Activated T-helper 1 cell treated with anti-CD3 and anti-CD28 coated beads, Interleukin-2, amount 50 U/mL, for 16 hours (primary cell): ENCODE measurements around the gene SELENON.

Experiments
- DNase-seq, 2 donors: peaks; one replicate each; pipeline ENCODE4 v3.0.0-alpha.2; 2020; ENCODE audit warnings: low read depth in 1 of 2, low spot score in 1 of 2

The SELENON gene

DNA sequence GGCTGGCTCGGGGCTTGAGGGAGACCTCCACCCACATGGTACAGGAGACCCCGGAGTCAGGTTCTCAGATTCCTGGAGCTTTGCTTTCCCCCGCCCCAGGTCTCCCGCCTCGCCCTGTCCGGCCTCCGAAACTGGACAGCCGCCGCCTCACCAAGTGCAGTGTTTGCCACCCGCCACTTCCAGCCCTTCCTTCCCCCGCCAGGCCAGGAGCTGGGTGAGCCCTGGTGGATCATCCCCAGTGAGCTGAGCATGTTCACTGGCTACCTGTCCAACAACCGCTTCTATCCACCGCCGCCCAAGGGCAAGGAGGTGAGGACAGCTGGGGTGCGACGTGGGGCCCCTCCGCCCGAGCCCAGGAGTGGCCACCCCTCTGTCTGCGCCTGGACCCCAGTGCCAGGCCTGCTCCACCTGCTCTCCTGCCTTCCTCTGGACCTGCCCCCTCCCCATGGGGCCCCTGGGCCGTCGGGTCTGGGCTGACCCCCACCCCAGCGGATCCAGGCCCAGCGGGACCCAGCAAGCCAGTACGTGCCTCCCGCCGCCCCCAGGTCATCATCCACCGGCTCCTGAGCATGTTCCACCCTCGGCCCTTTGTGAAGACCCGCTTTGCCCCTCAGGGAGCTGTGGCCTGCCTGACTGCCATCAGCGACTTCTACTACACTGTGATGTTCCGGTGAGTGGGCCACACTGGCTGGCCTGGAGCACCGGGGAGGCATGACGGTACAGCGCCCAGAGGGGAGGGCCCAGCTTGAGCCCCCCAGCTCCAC, 8.7 kb downstream of the SELENON start:
- no peak for DNase-seq

DNA sequence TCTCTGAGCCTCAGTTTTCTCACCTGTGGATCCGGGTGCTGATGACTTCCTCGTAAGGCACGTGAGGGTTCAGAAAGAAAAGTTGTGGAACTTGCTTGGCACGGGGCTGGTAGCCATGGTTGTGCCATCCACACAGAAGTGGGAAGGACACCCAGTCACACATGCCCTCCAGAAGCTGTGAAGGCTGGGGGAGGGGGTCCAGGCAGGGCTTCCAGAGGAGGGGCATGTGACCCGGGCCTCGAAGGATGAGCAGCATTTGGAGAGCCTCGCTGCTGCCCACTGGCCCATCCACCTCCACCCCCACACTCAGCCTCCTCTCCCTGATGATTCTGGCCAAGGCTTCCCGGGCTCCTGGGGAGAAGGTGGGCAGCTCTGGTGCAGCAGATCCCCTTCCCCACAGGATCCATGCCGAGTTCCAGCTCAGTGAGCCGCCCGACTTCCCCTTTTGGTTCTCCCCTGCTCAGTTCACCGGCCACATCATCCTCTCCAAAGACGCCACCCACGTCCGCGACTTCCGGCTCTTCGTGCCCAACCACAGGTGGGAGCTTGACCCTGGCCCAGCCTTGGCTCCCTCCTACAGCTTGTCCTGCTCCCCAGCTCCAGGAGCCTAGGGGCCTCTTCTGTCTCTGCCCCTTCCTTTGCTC, 9.4 kb downstream of the SELENON start:
- no peak for DNase-seq

DNA sequence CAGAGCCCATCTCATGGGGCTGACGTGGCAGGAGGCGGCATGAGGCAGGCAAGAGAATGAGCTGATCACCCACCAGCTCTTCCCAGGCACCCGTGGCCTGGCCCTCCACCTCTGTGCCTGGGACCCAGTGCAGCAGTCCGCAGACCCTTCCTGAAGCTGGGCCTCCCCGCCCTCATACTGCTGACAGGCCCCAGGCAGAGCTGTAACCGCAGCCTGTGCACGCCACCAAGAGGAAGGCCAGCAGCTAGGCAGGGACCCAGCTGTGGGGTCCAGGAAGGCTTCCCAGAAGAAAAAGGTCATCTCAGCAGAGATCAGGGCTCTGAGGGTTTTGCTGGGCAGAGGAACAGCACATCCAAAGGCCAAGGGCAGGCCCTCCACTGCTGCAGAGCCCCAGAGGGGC, 9.9 kb downstream of the SELENON start:
- DNase-seq: no peak

DNA sequence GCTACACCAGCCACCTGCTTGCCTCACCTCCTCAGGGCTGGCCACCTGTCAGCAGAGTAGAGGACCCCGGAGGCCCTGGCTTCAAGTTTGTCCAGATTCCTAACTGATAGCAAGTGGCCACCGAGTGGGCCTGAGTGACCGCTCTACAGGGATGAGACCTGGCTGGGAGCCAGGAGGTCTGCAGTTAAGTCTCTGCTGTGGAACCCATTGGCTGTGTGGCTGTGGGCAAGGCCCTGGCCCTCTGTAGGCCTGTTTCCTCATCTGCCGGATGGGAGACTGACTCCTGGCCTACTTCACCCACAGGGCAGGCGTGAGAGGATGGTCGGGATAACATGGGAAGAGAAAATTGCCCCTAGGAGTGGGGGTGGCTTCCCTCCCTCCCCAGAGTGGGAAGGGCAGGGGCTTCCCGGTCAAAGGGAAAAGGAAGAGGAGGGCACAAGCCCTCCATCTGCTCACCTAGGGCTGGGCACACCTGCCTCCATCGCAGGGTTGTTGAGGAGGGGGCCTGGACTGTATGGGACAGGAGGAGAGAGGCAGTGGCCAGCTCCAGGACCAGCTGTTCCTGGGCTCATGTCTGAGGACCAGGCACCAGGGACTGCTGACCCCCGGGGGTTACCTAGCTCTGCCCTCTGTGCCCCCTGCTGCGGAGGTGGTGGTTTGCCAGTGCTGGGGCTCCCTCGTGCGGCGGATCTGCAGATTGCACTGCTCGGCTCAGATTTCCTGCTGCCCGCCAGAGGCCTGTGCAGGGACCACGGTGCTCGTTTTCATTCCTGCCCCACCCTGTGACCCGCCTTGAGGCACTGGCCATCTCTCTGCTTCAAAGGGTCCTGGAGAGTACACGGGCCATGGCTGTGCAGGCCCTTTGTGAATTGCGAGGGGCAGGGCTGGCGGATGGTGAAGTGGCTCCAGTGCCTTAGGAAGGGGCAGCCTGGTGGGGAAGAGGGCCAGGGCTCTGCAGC, 10.6 kb downstream of the SELENON start:
- peak; percentile 65 to 75 for DNase-seq

DNA sequence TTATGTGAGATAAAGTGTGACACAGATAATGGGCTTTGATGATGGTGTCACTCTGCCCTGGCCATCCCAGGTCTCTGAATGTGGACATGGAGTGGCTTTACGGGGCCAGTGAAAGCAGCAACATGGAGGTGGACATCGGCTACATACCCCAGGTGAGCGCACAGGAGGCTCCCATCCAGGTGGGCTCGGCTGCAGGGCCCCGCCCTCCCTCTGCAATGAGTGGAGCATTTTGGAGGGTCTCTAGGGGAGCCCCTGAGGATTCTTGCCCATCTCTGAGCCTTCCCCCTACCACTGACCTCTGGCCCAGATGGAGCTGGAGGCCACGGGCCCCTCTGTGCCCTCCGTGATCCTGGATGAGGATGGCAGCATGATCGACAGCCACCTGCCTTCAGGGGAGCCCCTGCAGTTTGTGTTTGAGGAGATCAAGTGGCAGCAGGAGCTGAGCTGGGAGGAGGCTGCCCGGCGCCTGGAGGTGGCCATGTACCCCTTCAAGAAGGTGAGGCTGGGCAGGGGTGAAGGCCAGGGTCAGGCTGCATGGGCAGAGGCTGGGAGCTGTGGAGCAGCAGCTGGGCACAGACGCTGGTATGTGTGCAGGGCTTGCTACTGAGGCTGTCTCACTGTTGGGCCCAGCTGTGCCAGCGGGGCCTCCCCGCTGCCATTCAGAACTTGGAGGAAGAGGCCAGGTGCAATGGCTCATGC, 11.5 kb downstream of the SELENON start:
- DNase-seq: no peak

DNA sequence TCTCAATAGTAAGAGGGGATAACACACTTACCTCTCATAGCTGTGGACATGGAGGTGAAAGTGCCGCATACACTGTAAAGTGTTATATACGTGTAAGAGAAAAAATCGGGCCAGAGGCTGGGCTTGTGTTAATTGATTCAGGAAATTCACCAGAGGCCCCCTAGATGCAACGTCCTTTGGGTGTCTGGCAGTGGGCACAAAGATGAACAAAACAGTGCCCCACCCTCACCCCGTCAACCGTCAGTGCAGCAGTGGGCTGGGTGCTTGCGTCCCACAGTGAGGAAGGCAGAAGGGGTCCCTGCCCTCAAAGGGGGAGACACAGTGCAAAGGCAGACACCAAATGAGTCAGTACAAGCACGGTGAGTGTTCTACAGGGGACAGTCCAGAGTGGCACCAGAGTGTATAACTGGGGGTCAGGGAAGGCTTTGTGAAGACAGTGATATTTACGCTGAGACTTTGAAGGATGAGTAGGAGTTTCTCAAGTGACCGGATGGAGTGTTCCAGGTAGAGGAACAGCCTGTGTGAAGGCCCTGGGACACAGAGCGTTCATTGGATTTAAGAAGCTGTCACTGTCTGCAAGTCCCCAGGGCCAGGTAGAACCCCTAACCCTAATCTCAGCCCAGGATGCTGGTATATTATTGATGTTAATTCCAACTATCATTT, 13.2 kb downstream of the SELENON start:
- no peak for DNase-seq

DNA sequence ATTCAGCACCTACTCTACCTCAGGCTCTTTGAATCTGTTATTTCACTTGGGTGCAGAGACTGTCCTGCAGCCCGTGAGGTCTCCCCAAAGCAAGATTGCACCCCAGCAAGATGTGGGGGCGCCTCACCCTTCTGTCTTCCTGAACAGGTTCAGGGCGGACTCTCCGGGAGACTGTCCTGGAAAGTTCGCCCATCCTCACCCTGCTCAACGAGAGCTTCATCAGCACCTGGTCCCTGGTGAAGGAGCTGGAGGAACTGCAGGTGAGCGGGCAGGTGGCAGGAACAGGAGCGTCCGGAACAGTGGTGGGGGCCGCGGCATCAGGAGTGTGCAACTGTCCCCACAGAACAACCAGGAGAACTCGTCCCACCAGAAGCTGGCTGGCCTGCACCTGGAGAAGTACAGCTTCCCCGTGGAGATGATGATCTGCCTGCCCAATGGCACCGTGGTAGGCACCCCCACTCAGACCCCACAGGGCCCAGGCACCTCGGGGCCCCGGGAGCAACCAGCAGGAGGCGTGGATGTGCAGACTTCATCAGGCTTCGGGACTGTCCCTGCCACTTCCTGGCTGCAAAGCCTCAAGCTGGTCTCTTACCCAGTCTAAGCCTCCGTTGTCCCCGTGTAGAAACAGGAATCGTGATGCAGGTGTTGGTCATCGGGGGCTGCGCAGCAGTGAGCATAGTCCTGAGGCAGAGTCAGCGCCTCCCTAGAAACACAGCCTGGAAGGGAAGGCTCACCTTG, 13.9 kb downstream of the SELENON start:
- DNase-seq: no peak

DNA sequence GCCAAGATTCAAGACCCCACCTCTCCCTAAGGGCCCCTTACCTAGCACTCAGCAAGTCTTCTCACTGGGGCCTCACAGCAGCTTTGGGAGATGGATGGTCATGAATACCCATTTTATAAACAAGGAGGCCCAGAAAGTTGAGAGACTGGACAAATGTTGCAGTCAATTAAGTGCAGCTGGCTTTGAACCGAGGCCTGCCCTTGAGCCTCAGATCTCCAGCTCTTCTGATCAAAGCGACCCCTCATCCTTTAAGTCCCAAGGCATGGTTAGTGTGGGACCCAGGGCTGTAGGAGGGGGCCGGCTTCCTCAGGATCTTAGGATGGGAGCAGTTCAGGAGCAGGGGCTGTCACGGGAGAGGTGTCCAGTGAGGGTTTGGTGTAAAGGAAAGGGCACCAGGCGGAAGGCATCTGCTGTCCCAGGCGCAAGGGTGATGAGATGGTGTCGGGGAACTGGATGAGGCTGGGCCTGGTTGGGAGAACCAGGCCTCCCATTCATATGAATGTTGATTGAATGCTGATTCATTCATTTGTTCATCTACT, 14.6 kb downstream of the SELENON start:
- DNase-seq: no peak

DNA sequence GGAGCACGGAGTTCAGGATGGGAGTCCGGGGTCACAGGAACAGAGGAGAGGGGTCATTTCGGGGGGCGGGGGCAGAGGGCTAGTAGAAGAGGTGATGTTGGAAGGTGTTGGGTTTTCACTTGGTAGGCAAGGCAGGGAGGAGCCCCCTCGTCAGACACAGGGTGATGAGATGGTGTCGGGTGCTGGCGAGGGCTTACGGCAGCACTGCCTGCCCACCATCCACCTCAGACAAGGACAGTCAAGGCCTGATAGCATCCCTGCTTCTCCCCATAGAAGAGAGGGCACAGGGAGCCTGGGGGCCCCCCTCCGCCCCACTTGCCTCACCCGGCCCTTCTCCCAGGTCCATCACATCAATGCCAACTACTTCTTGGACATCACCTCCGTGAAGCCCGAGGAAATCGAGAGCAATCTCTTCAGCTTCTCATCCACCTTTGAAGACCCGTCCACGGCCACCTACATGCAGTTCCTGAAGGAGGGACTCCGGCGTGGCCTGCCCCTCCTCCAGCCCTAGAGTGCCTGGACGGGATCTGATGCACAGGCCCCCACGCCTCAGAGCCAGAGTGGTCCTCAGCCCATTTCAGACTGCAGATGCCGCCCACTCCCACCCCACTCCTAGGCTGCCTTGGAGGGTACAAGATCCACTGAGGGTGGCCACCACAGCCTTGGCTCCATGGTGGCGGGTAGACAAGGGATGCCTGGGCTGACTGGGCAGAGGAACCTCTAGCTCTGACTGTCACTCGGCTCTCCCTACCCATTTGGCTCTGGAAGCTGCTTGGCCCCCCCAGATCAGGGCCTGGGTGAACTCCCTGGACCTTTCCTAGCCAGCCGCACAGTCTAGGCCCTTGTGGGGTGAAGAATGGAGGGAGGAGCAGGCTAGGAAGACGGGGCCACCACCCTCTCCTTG, 15.5 kb downstream of the SELENON start:
- DNase-seq: no peak

DNA sequence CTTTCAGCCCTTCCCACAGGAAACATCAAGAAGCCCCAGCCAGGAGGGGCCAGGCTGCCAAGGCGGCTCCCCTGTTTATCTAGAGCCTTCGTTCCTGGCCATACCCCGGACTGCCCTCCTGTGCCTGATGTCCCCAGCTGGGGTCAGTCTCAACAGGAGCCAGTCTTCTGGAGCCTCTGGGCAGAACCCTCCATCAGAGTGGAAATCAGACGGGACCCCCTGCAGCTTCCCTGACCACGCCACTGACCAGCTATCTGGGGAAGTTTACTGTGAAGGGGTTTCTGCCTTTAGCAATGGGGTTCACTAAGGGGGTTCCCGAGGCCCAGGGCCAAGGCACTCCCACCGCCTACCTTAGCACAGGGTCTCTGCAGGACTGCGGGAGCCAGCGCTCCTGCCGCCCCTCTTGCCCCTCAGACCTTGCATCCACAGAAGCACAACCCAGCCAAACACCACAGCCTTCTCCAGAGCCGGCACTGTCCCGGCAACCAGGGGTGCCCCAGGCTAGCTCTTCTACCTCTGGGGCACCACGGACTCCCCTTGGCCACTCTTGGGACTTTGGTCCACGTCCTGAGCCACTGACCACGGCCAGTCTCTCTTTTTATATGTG, 16.2 kb downstream of the SELENON start:
- no peak for DNase-seq

DNA sequence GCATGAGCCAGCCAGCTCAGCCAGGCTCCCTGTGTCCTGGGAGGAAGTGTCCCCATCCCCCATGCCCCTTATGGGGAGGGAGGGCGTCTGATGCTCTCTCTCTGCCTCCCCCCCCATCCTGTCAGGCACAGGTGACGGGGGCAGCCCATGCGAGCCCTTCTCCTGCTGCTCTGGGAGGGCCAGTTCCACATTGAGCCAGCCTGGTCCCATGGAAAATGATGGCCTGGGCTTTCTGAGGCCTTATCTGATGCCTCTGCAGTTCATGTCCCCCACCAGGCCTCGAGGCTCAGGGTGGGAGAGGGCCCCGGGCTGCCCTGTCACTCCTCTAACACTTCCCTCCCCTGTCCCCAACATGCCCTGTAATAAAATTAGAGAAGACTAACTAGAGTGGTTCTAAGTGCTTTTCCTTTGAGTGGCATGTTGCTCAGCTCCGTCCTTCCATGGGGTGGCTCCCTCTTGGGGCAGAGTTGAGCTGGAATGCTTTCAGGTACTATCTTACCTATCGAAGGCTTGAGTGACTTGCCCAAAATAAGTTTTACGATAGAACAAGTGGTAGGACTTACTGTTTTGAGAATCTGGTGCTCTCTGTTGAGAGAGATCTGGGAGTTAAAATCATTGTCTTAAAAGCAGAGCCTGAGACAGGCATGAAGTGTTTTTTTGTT, 18.0 kb downstream of the SELENON start:
- no peak for DNase-seq

DNA sequence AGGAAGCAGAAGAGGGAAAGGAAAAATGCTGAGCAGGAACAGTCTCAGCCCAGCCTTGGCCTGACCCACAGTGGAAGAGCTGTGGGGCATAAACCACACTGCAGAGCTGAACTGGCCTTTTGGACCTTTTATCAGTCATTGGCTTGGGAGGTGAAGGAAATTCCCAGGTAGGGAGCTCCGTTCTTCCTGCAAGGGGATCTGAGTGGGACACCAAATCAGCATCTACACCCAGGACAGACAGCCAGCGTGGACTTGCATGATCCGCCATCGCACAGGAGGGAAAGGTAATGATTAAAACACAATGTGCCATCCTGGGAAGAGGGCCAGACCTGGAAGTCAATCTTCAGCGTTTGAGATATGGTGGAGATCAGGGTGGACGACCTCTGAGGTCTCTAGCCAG, 18.6 kb downstream of the SELENON start:
- DNase-seq: no peak

DNA sequence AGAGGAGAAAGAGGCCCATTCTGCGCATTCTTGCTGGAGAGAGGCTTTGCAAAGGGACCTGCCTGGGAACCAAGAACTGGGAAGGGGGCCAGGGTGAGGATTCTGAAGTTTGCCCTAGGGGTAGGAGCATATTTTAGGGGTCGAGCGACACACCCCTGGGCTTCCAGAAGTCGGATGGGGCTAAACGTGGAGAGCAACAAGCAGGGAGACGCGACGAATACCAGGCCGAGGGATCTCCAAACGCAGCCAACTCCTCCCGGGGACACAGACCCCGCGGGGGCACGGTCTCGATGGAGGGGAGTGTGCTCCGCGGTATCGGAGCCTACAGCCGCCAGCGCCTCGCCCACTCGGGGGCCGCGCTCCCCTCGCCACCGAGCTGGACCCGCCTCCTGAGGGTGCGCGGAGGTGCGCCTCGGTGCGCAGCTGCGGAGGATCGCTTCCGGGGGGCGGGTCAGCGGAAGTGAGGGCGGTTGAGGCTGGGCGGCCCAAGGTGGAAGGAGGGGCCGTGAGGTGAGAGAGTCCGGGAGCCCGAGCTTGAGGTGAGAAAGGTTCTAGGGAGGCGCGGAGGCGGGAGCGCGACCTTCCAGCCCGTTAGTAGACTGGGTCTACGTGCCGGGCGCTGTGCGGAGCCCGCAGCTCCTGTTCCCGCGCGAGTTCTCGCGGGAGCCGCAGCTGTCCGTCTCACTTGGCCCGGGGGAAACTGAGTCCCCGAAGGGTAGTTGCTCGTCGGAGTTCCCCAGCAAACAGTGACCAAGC, 19.7 kb downstream of the SELENON start, which contains the start of gene MTFR1L:
Gene MTFR1L, plus strand, starts transcription at position 464 of the 756 bp plus-strand sequence. CDS start 3,151 bp downstream, outside the sequence.
- DNase-seq: peak; percentile 90

DNA sequence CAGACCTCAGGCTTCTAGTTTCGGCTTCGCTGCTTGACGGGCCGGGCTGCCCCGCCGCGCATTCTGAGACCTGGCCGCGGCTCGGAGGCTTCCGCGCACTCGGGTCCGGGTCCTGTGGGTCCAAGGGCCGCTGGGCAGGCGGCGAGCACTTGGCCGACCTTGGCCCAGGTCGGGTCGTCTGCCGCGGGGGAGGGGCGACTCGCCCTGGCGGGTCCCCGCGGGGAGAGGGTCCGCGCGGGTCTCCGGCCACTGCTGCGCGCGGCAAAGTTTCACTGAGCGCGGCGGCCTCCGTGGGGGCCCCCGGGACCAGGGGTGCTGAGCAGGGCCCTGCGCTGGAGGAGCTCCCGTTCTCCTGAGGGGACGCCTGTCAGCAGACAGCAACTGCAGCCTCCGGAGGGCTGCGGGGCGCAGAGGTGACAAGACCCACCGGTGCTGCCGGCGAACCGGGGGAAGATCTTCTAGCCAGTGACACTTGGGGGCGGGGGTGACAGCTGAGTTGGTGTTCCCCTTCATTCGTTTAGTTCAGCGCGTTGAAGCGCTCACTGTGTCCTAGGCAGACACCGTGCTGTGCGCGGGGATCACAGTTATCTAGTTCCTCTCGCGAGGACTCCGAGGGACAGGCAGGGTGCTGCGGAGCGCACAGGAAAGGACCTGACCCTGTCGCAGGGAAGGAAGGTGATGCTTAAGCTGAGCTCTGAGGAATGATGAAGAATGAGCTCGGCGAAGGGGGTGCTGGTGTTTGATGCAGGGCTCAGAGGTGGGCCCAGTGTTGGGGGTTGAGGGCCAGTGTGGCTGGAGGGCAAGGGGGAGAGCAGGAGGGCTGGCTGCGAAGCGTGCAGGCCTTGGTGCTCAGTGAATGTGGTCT, 20.5 kb downstream of the SELENON start:
- DNase-seq: peak; percentile 41 to 51

DNA sequence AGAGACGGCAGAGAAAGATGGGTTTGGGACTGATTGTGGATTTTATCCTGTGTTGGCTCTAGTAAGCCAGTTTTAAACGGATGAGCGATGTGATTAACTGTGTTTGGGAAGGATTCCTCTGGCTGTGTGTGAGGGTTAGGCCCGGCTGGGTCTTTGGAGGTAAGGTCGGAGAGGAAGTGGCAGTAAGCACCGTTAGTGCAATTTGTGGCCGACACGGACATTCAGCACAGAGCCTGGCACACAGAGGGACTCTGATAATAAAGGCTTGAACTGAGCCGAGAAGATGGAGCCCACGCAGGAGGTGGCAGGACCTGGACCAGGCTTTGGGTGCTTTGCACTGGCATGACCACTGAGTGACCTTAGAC, 21.1 kb downstream of the SELENON start:
- DNase-seq: no peak

DNA sequence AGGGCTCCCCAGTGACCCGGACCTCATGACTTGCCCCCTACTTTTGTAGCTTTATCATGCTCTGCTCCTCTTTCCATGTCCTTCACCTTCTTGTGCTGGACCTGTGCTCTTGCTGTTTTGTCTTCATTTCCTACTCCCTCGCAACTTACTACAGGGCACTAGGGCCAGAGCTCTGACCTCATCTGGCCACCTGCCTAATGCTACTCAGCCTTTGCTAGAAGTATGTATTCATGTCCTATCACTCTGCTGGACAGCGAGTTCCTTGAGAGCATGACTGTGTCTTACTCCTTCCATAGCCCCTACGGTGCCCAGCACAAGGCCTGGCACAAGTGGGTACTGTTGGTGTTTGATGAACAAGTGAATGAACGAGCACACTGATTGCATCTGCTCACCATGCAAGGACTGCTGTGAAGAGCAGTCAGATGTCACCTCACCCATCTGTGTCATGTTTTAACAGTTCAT, 21.7 kb downstream of the SELENON start:
- DNase-seq: no peak
